ENCODE results near the gene CBR1. TPM values are rescaled to one million over a fixed set of nuclear protein-coding genes. Genes with fewer than 3 reads are reported as not detected.

CBR1 gene
- polyA plus RNA-seq, 1 donor from 2014 or later: 9.2 TPM

GRCh38 chr21:36104317-36105300 is 34.8 kb downstream of the CBR1 start:
- Histone ChIP-seq H3K27me3 (ENCODE audit: insufficient read depth, low read depth, low read length) (peaks cover 9% of the 10 kb centered on the region), H3F3A (ENCODE audit: insufficient read depth, low read length, poor library complexity, severe bottlenecking) (no peaks in the 10 kb centered on the region), H3K27ac (ENCODE audit: low read length) (no peak overlapping the region), H3K9me2 (ENCODE audit: insufficient read depth, low read length) (no peaks in the 10 kb centered on the region), H3K4me3 (ENCODE audit: low read length) (no peak overlapping the region), H2AFZ (ENCODE audit: low read depth, low read length) (no peak overlapping the region), H3K79me2 (replicated peaks; ENCODE audit: insufficient read depth, low read length) (no peaks in the 10 kb centered on the region), H3K36me3 (ENCODE audit: insufficient read depth, low read length) (no peaks in the 10 kb centered on the region), H3K9ac (ENCODE audit: low read length) (no peak overlapping the region), H3K9me3 (ENCODE audit: low read length) (no peaks in the 10 kb centered on the region), H4K20me1 (ENCODE audit: insufficient read depth) (no peaks in the 10 kb centered on the region), H3K4me2 (ENCODE audit: low read length) (no peak overlapping the region)
- TF ChIP-seq TAF1 (IDR thresholded peaks at IDR 0.05; ENCODE audit: low read depth) (no peak), RAD21 (conservative IDR thresholded peaks at IDR 0.05) (no peak), EZH2 (IDR thresholded peaks at IDR 0.05; ENCODE audit: borderline replicate concordance, insufficient read depth, low read length, poor library complexity, severe bottlenecking) (no peak), REST (IDR thresholded peaks at IDR 0.05; ENCODE audit: borderline replicate concordance) (no peak), EP300 (conservative IDR thresholded peaks at IDR 0.05; ENCODE audit: poor library complexity, severe bottlenecking) (no peak), CTCF (IDR thresholded peaks at IDR 0.05; ENCODE audit: poor library complexity, severe bottlenecking) (no peak), SMC3 (conservative IDR thresholded peaks at IDR 0.05; ENCODE audit: poor library complexity) (no peak), POLR2AphosphoS5 (IDR thresholded peaks at IDR 0.05) (no peak), MXI1 (conservative IDR thresholded peaks at IDR 0.05; ENCODE audit: poor library complexity, severe bottlenecking) (no peak)

GRCh38 chr21:36105327-36105842 is 35.6 kb downstream of the CBR1 start:
- Histone ChIP-seq H3K79me2 (replicated peaks; ENCODE audit: insufficient read depth, low read length) (no peaks in the 10 kb centered on the region), H3K36me3 (ENCODE audit: insufficient read depth, low read length) (no peaks in the 10 kb centered on the region), H3K4me3 (ENCODE audit: low read length) (no peak overlapping the region), H3K9me2 (ENCODE audit: insufficient read depth, low read length) (no peaks in the 10 kb centered on the region), H3K9me3 (ENCODE audit: low read length) (no peaks in the 10 kb centered on the region), H2AFZ (ENCODE audit: low read depth, low read length) (no peak overlapping the region), H3F3A (ENCODE audit: insufficient read depth, low read length, poor library complexity, severe bottlenecking) (no peaks in the 10 kb centered on the region), H3K4me2 (ENCODE audit: low read length) (no peak overlapping the region), H3K9ac (ENCODE audit: low read length) (no peak overlapping the region), H4K20me1 (ENCODE audit: insufficient read depth) (no peaks in the 10 kb centered on the region), H3K27ac (ENCODE audit: low read length) (no peak overlapping the region), H3K27me3 (ENCODE audit: insufficient read depth, low read depth, low read length) (peaks cover 9% of the 10 kb centered on the region)
- TF ChIP-seq CTCF (IDR thresholded peaks at IDR 0.05; ENCODE audit: poor library complexity, severe bottlenecking): no peak
- no peak for TF ChIP-seq MXI1 (conservative IDR thresholded peaks at IDR 0.05; ENCODE audit: poor library complexity, severe bottlenecking)
- TF ChIP-seq SMC3 (conservative IDR thresholded peaks at IDR 0.05; ENCODE audit: poor library complexity): no peak
- TF ChIP-seq RAD21 (conservative IDR thresholded peaks at IDR 0.05): no peak
- no peak for TF ChIP-seq TAF1 (IDR thresholded peaks at IDR 0.05; ENCODE audit: low read depth)
- no peak for TF ChIP-seq POLR2AphosphoS5 (IDR thresholded peaks at IDR 0.05)
- TF ChIP-seq EZH2 (IDR thresholded peaks at IDR 0.05; ENCODE audit: borderline replicate concordance, insufficient read depth, low read length, poor library complexity, severe bottlenecking): no peak
- TF ChIP-seq REST (IDR thresholded peaks at IDR 0.05; ENCODE audit: borderline replicate concordance): no peak
- TF ChIP-seq EP300 (conservative IDR thresholded peaks at IDR 0.05; ENCODE audit: poor library complexity, severe bottlenecking): no peak
